CMK (cell line): Measurements from ENCODE around the gene KRT2.

Source experiments
- DNase-seq: peaks from one replicate; pipeline ENCODE4 v3.0.0-alpha.2; 2010; ENCODE audit warnings: low read depth

The KRT2 gene

DNA sequence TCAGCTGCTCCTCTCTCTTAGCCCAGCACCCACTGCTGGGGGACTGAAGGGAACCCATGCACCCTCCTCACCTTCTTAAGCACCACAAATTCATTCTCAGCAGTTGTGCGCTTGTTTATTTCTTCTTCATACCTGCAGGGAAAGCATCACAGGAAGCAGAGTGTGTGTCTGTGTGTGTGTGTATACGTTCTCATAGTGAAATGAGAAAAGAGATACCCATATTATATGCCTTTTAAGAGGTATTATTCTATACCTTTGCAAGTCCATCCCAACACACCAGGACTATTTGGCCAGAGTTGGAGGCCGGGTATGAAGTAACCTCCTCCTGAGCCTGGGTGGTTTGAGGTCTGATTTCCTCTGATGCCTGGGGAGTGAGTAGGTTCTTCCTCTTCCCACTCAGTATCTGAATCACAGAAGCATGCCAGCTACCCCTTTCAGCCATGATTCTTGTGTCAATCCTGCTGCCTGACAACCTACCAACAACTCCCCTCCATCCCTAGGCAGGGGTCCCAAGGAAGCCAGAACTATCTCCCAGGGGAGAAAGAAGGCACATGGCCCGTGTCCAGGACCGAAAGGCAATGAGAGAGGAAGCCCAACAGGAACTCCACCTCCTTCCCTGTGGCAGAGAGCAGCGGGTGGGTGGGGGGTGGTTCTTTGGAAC, 36.7 kb downstream of the KRT2 start:
- DNase-seq: no peak

DNA sequence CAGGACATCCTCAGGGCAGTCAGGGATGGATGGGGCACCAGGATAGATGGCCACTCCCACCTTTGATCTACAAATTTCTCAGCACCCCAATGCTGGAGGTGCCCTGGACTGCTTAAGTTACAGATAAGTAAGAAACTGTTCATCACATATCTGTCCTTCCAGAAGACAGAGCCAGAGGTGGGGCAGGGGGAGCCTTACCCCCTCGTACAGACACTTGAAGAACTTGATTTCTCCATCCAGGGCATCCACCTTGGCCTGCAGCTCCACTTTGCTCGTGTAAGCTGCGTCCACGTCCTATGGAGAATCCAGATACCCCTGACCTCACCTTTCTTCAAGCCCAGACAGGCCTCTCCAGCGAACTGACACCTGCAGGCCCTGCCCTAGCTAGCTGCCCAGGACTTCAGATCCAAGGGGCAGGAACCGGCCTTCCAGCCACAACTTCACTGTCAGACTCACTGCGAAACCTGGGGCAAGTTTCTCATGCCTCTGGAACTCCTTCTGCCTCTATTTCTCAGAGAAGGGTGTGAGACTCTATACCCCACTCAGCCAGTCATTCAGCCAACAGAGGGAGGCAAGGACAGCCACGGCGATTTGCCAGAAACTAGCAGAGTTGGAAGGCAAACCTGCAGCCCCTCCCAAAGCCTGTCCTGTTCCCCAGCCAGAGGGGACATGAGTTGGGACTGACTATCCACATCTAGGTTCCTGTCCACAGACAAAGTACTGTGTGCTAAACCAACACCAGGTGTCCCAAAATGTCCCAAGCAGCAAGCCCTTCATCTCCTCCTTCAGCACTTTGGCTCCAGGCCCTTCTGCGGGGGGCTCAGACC, 37.4 kb downstream of the KRT2 start:
- DNase-seq: no peak

DNA sequence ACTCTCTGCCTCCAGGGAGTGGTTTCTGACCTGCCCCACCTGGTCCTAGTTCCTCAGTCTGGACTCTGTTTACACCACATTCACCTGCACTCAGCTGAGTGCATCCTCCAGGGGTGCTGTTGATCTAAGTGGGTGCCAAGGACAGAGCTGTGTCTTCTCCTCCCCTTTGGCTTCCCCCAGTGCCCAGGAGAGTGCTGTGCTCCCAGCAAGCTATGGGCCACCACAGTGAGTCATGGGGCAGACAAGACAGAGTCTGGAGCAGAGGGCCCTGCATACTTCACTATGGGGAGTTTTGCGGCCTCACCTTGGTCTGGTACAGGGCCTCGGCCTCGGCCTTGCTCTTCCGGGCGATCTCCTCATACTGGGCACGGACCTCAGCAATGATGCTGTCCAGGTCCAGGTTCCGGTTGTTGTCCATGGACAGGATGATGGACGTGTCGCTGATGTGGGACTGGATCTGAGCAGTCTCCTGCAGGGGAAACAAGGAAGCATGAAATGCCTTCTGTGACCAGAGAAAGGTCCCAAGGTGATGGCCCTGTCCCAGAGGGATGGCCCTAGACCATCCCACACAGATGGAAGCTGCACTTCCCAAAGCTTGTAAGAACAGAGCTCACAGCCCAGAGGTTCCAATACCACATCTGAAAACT, 38.5 kb downstream of the KRT2 start:
- DNase-seq: no peak

DNA sequence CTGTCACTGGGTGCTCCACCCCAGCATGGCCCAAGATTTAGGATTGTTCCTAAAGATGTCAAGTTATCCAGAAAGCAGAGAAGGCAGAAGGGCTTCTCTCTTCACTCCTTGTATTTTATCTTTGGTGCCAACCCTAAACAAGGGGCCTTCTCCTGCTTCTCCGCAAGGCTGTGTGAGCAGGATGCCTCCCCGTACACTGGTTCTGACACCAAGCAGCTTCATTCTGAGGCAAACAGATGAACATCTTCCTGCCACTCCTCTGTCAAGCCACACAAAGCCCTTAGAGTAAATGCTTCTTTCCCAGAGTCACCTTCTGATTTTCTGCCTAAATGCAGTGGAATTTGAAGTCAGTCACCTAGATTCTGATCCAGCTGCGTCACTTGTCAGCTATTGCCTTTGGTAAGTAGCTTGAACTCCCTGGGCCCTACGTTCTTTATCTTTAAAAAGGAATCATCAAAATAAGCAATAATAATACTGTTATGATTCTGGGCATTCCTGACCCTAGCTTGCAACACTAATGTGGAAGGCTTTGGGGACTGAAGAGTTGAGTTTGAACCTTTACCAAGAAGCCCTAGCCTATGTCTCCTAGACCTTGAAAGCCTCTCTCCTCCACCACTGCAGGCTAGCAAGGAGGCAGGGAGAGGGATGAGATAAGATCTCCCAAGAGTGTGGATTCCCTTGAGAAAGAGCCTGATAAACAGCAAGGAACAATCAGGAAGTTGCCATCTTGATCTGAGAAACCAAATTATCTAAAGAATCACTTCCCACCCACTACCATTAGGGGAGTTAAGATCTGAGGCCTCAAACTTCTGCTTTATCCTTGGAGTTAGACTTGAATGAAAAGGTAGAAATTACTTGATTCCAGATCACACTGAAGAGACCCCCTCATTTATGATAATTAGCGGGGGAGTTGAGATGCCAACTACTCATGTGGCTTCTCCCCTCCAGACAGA, 39.3 kb downstream of the KRT2 start:
- DNase-seq: no peak

DNA sequence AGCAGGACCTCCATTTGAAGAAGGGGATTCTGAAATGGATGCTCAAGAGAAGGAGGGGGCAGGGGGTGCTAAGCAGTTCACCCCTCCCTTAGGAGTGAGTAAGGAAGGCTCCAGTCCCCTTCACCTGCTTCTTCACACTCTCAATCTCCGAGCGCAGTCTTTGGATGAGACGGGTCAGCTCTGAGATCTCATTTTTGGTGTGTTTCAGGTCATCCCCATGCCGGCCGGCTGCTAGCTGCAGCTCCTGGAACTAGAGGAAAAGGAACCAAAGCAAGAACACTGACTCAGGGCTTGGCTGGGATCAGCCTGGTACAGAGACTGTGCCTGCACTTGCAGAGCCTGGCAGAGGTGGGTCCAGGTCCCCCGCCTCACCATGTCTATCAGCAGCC, 40.9 kb downstream of the KRT2 start:
- no peak for DNase-seq

- no peak for DNase-seq
Observed at GRCh38 chr12:52608826-52609630, 43.0 kb downstream of the KRT2 start.

DNA sequence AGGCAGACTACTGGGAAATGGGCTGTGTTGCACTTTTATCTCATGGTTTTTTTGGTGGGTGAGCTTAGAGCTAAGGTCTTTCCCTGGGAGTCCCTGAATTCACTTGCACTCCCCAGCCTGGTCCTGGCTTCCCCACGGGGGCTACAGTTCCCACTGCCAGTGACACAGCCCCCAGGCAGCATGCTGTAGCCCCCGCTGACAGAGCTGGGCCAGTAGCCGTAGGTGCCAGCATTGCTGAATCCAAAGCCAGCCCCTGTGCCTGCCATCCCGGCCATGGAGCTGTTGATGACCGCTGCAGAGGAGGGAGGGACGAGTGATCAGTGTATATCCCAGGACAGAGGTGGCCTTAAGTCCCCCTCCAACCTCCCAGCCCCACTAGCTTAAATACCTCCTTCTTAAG, 43.9 kb downstream of the KRT2 start:
- DNase-seq: no peak

DNA sequence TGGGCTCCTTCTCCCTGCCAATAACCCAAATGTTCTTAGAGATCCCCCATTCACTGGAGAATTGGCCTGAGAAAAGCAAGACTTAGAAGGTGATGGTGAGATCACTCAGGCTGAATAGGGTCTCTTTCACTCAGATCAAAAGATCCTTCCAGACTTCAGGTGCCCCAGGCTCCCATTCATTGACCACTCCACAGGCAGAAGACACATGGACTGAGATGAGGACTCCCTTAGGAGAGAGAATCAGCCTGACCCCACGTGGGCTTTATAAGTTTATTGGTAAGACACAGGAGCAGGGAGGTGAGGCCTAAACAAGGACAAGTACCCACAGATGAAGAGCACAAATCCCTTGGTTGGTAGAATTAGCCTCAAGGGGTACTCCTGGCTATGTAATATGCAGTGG, 44.7 kb downstream of the KRT2 start:
- no peak for DNase-seq

GRCh38 chr12:52606581-52607218, 45.3 kb downstream of the KRT2 start:
- no peak for DNase-seq

GRCh38 chr12:52606096-52606495, 45.9 kb downstream of the KRT2 start:
- DNase-seq: no peak

DNA sequence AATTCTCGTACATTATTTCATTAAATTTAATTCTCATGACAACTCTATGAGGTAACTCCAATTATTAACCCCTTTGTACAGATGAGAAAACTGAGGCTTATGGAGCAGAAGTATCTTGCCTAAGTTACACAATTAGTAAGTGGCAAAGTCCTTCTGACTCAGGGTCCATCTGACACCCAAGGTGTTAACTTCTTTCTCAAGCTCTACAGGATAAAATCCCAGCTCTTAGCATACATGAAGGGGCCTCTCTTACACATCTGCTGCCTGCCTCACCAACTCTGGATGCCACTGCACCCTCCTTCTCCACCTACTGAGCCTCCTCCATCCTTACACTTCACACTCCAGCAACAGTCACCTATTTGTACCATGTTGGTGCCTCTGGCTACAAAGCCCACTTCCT, 46.5 kb downstream of the KRT2 start:
- DNase-seq: no peak

DNA sequence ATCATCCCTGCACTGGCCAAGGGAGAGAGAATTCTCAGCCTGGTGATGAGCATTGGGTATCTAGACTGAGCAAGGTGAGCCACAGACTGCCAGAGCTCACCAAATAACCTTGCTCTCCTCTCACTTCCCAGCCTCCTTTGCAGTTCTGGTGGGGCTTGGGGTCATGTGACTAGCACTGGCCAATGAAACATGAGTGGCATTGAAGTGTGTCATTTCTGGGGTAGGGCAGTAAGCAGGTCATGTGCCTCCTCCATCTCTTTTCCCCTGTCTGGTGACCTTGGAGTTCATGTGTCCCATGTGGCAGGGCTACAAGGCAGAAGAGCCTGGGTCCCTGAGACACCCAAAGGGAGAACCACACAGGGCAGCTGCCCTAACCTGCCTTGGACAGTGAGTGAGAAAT, 47.2 kb downstream of the KRT2 start:
- no peak for DNase-seq

DNA sequence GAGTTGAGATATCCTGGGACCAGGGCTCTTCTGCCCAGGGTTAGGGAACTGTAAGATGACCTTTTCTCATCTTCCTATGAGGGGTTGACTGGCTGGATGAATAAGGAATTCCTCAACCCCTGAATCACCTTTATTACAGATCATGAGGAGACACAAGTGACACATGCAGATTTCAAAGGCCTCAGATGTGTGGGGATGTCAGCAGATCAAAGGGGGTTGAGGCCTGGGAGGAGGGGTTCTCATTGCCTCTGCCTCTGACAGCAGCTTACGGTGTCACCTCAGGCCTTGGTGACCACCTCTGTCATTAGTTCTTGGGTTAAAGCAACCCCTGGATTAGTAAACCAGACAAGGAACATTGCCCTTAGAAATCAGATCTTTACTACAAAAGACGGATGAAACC, 48.7 kb downstream of the KRT2 start:
- DNase-seq: no peak

DNA sequence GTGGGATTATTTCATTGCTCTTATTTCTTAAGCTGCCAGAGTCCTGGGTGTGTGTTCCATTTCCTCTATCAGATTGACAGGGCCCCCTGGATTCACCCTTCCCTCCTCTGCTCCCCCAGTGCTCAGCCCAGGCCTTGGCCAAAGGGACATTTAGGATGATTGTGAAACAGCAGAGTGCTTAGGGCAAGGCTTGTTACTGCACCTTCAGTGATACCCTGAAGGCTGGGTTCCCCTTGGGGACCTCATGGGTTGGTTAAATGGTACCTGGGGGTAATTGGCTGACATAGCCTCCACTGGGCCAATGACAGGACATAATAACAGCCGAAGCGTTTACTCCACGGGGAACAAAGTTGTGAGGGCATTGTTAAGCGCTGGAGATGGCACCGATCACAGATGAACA, 49.5 kb downstream of the KRT2 start:
- no peak for DNase-seq

DNA sequence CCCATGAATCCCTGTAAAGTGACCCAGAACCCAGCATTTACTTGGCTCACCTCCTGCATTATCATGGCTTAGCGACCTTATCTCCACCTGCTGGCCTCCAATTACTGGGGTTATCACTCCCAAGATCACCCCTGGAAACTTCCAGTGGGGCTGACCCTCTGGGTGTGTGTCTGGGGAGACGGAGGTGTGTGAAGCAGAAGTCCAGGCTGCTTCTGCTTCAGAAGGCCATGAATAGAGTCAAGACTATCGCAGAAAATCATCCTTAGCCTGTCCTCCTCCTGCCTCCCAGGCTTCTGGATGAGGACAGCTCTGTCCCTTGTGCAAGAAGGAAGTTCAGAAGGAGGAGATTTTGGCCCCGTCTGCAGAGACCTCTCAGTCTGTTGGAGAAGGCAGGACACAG, 50.3 kb downstream of the KRT2 start:
- DNase-seq: no peak

- DNase-seq: no peak
Observed at GRCh38 chr12:52600941-52601481, 51.0 kb downstream of the KRT2 start, which contains the start of gene KRT72. Gene KRT72, minus strand, starts transcription at chr12:52601463. Its CDS starts 11 bp downstream, at chr12:52601452.

DNA sequence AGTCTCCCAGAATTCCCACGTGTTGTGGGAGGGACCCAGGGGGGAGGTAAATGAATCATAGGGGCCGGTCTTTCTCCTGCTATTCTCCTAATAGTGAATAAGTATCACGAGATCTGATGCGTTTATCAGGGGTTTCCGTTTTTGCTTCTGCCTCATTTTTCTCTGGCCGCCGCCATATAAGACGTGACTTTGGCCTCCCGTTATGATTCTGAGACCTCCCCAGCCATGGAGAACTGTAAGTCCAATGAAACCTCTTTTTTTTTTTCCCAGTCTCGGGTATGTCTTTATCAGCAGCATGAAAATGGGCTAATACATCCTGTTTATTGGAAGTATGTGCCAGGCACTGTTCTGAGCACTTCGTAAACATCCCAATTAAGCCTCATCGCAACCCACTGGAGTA, 51.5 kb downstream of the KRT2 start:
- no peak for DNase-seq

DNA sequence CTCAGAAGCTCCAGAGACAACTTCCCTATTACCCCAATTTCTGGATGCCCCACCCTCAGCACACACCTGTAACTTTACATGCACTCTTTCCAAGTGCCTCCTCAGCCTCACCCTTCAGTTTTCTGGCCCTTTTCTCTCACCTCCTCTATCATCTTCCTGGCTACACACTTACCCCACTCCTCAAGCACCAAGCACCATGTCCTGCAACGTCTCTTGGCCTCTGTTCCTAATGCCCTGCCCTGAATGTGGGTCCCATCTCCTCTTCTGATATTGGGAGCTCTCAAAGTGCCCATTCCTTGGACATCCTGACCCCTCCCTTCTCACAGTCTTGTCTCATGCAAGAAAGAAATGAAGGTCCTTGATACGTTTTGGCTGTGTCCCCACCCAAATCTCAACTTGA, 51.9 kb downstream of the KRT2 start:
- no peak for DNase-seq

GRCh38 chr12:52598966-52599365, 53.0 kb downstream of the KRT2 start:
- DNase-seq: no peak
